ENCODE results near the gene BTBD16.

The BTBD16 gene

DNA sequence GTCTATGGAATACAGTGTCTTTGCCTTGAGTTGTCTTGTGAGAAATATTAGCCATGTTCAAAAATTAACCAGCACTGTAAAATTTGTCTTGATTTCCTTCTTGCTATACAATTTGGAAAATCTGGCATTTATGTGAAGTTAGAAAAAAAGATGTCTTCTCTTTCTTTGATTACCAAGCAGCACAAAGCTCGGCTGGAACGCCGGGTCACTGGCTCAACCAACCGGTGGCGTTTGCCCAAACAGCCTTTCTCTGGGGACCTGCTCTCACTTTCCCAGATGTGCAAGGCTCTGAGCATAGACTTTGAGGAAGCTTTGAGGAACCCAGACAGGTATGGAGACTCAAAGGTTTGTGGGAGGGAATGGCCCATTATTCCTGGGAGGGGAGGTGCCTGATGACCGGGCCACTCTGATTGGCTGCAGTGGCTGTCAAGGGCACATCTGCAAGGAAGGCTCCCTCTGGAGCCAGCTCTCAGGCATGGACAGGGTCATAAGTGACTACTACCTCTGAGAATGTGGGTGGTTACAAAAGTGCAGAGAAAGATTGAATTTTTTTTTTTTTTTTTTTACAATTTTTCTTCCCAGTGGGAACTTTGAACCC lies 5.6 kb downstream of the BTBD16 start:
- no peak for DNase-seq

DNA sequence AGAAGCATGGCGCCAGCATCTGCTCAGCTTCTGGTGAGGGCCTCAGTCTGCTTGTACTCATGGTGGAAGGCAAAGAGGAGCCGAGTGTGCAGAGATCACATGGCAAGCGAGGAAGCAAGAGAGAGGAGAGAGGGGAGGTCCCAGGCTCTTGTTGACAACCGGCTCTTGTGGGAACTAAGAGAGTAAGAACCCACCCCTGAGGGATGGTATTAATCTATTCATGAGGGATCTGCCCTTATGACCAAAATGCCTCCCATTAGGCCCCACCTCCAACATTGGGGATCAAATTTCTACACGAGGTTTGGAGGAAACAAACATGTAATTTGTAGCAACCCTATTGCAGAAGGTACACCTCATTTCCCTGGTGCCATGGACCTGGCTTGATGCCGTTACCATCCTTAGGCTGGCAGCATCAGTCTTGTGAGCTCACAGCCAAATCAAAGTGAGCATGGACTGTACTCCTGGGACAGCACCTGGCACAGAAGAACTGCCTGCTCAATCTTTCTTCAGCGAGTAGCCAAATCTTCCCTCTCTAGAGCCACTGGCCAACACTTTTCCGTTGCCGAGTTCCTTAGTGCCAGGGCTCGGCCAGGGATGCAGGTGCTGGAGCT lies 6.5 kb downstream of the BTBD16 start:
- no peak for DNase-seq

DNA sequence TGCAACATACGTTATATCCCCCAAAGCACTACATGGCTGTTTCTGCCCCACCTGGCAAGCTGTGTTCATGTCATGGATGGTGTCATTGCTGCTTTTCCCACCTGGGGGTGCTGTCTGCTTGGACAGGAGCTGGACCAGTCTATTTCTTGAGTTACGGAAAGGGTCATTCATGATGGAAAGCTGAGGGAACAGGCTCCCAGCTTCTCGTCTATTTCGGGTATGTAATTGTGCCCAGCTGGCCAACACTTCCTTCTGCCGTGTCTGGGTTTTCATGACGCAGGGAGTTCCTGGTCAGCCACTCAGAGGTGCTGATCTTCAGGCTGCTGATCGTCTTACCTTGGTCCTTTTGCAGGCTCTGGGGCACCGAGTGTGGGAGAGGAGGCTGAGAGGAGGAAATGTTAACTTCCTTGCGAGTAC lies 8.6 kb downstream of the BTBD16 start:
- DNase-seq, result no peak

DNA sequence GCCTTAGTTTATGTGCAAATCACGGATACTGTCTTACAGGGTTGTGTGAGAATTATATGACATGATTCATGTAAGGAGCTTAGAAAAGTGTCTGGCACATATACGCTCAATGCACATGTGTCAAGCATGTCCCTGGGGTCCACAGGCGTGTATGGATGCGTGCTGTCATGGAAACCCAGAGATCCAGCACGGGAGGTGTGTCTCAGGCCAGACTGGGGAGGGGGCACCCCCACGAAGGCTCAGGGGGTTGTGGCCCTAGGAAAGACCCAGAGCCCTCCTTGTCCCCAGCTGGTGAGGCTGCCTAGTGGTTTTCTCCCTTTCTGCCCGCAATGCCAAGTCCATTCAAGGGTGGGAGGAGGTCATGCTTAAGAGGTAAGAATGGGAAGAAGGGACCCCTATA lies 9.1 kb downstream of the BTBD16 start:
- no peak for DNase-seq

DNA sequence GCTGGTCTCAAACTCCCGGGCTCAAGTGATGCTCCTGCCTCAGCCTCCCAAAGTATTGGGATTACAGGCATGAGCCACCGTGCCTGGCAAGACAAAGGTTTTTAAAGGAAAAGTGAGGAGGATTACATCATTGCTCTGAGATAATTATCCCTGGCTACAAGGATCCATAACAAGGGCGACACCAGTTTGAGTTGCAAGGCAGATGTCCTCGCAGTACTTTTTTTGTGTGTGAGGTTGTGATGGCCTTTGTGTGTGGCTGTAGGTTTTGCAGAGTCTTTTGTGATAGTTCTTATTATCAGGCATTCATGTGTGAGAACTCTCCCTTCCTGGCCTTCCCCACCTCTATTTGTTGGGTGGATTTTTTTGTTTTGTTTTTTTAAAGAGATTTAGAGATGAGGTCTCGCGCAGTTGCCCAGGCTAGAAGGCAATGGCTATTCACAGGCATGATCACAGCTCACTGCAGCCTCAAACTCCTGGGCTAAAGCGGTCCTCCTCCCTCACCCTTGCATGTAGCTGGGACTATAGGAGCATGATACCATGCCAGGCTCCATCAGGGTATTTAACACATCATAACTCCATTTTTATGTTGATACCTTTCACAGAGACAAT lies 10.0 kb downstream of the BTBD16 start:
- DNase-seq, result no peak

DNA sequence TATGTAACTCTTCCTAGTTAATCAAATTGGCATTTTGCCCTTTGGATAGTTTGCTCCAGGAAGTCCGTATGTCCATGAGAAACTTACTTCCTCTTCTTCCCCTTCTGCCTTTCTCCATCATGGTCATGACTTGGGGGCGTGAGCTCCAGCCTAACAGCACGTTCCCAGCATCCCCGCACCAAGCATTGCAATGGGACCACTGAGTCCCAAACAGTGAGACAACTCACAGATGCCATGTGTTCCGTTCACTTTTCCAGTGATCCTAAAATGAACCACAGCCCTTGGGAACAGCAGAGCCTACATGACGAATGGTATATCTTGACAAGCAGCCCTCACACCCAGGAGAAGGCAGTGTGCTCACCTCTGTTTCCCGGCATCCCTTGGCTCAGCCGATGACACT lies 10.7 kb downstream of the BTBD16 start:
- no peak for DNase-seq

DNA sequence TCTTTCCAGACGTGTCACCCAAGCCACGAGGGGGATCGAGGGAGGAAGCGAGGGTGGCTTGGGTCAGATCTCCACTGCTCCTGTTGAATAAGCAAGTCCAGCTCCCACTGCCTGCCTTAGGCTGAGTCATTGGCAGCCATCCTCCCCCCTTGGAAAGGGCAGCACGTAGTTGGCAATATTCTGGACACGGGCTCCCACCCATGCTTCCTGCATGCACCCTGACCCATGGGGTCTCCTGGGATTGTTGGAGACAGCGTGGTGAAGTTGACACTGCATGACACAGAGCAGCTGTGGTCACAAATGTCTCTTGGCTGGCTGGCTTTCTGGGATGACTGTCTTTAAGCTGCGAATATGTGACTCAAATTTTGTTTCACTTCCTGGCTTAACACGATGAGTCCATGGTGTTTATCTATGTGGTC lies 11.2 kb downstream of the BTBD16 start:
- DNase-seq, result no peak

DNA sequence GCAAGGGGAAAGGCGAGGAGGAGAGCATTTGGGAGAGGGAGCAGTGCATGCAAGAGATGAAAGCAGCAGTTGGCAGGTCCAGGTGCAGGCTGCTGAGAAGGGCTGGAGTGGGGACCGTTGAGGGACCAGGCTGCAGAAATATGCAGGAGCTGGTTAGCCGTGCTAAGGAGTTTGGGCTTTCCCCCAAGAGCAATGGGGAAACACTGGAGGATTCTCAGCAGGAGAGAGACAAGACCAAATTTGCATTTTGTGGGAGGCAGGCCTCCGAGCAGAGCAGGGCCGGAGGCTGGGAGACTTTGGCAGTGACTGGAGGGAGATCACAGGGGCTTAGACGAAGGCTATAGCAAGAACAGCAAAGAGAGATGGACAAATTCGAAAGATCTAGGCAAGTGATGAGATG lies 11.8 kb downstream of the BTBD16 start:
- no peak for DNase-seq

DNA sequence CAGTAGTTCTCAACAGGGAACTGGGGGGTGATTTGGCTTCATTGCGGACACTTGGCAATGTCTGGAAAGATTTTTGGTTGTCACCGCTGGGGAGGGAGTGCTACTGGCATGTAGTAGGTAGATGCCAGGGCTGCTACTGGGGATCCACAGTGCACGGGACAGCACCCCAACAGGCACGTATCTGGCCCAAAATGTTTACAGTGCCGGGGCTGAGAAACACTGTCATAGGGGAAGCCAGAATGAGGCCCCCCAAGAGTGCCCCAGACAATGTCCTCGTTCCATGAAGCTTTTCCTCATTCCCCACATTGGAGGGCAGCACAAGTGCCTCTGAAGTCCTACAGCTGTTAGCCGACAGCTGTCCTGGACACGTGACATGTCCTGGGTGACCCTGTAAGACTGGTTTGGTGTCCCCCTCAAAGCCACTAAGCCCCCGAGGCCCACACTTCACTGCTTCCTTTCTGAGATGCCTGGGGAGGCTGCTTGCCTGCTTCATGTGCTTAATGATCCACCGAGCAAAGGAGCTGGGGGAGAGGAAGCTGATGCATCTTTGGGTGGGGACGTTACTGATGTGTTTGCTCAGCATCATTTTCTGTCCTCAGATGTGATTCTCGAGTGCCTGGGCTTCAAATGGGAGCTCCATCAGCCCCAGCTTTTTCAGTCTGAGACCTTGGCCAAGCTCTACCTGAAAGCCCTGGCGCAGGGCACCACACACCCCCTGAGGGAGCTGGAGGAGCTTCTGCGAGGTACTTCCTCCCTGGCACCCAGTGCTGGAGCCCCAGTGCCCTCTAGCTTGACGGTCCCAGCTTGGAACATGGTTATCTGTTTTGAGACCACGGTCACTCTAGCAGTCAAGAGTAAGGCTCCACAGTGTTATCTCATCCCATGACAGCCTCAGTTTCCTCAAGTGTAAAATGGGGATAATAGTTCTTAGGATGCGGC lies 14.7 kb downstream of the BTBD16 start:
- no peak for DNase-seq

DNA sequence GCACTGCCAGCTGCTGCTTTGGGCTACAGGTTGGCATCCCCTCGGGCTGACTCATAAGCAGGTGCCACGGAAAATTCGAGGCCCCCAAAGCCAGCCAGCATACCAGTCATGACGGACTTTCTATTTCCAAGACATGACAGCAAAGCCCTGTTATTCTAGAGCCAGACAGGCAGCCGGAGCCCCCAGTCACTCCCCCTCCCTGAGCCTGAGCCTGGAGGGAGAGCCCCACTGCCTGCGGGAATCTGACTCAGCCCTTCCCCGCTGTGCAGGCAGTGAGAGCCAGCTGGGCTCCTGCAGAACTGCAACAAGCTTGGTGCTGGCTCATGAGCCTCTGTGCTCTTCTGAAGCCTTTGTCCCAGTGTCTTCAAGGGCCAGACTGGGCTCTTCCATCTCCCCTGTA lies 15.8 kb downstream of the BTBD16 start:
- DNase-seq, result no peak

DNA sequence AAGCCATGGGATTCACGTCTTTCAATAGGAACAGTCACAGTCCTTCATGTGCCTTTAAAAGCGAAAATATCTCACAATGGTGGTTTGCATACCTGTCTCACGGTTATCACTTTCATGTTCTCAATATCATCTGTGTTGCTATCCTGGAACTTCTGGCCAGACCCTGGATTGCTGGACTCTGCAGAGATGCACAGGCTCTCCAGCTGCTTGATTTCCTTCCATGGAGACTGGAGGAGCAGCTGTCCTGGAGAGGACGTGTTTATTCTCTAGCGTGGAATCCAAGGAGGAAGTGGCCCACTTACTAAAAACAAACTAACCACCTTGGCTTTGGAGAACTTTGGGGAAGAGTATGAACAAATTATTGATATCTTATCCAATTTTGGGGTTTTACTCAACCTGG lies 16.5 kb downstream of the BTBD16 start:
- no peak for DNase-seq

DNA sequence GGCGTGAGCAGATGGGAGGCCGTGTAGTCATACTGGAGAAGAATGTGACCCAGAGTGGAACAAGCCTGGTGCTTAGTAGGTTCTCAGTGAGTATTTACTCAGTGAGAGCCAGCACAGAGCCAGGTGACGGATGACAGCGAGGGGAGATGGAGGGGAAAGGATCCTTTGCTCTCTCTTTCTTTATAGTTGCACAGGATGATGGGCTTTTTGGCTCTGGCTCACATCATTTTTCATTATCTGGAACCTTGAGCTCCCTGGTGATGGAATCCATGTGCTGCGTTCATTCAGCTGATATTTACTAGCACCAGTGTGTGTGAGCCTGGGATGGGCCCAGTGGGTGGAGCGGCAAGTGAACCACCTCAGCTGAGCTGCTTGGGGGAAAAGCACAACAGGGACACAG lies 17.2 kb downstream of the BTBD16 start:
- DNase-seq, result no peak

DNA sequence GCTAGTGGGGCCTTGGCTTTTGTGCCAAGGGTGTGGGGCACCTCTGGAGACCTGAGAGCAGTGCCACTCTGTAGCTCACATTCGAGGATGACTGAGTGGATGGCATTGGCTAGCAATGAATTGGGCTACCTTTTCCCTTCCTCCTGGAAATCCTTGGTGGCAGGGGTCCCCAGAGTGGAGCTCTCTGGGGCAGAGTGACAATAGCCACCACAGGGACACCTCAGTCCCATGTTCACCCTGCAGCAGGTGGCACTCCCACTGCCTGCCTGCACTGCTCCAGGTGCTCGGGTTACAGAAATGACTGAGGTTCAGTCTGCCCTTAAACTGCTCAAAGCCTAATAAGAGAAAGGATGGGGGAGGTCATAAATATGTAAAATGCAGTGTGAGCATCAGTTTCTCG lies 17.8 kb downstream of the BTBD16 start:
- DNase-seq, result no peak

DNA sequence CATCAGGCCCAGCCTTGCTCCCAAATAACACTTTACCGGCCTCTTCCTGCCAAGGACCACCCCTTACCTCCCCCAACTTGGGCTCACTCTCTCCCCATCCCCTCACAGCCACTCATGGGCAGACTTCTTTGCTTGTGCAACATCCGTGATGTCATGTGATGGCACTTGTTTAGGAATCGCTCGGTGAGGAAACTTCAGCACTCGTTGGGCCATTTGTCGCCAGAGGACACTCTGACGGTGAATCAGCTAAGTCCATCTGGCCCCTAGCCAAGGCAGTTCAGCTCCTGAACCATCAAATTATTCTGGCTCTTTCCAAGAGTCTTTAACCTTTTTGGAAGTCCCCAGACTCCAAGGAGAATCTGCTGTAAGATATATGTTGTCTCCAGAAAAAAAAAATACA lies 19.2 kb downstream of the BTBD16 start:
- DNase-seq, result no peak

DNA sequence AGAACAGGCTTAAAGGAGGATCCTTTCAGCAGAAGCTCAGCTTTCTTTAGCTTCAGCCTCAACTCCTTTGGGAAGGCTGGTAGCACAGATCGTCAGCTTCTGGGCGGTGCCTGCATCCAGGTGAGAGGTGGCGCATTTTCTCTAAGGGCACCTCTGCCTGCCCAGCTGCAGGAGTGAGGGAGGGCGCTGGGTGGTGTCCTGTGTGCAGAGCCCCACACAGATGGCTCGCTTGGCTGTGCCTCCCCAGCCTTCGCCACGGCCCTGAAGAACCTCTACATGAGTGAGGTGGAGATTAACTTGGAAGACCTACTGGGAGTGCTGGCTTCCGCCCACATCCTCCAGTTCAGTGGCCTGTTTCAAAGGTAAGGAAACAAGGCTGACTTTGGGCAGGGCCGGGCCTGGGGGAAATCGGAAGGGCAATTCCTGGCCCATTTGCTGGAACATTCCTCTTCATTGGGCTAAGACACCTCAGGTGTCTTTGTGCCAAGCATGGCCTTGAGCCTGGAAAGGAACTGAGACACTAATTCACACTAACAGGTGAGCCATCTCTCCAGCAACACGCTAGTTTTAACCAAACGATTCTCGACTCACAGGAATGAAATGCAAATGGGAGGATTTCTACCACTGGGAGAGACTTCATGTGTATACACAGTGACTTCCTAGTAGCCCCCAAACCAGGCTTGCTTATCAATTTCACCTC lies 19.9 kb downstream of the BTBD16 start:
- DNase-seq, result no peak

DNA sequence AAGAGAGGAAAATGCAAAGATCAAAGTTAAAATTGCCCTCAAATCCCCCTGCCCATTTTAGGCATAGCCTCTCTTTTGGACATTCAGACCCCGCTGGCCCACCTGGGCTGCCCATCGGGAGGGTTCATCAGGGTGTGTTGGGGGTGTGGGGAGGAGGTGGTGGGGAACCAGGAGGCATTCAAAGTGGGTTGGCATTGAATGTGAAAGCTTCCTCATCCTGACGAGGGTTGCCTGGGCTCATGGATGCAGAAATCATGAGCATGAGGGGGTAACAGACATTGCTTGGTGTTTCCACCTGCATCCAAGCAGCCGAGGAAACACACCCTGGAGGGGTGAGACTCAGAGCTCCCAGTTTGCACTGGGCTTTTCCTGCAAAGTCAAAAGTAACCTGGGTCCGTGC lies 20.6 kb downstream of the BTBD16 start:
- no peak for DNase-seq

DNA sequence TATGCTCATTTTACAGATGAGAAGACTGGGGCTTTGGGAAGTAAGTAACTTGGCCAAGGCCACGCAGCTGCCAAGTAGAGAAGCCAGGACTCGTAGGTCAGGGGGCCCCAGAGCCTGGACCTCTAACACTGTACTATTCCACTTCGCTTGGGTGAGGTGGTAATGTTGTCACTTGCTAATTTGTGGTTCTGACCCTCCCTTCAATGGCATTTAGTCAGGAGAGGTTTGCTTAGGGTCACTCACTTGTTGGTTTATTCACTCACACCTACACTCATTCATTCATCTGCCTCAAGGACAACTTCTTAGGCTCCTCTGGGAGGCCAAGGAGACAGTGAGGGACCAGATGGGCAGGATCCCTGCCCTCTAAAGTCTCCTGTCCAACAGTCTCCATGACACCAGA lies 21.3 kb downstream of the BTBD16 start:
- DNase-seq, result no peak

DNA sequence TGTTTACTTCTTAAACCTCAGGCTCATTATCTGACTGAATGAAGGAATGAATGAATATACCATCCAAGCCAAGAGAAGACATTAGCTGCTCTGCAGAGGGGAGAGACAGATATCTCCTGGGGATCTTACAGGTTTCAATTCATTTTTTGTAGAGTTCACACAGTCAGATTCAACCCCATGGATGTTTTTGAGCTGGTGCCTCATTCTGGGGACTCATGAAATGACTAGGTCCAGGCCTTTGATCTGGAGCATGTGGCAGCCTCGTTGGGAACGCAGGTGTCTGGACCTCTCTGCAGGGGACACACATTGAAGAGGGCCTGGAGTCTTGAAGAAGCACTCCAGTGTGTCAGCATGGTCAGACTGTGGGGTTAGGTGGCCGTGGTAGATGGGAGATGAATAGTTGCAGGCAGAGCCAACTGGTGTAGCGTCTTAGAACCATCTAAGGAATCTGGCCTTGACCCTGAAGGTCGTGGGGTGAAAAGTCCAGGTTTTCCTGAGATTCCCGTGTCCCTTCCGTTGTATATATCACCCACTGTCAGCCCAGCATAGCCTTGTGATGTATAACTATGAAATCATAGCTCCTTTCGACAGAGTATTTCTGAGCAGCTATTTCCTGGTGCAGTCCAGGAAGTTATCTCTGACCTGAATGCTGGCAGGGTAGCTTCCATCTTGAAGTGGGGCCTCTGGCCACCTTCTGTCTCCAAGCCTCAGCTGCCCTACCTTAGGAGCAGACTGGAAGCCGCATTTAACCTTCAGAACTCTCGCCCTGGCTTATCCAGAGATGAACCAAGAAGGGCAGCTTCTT lies 22.3 kb downstream of the BTBD16 start:
- DNase-seq, result no peak

DNA sequence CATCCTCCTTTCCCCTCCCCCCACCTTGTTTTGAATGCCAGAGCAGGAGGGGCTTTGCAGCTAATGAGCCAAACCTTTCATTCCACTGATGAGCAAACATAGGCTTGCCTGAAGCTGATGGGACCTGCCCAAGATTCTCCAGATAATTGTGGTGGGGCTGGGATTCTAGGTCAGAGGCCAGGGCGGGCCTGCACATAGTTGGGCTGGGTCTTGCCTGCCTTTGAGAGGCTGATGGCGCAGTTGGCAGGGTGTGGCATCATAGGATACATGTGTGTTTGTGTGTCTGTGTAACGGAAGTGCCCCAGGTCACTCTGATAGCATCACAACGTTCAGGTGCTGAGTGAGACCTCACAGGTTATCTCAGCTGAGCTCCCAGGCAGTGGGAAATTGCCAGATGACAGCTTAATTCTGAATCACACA lies 22.9 kb downstream of the BTBD16 start:
- no peak for DNase-seq

DNA sequence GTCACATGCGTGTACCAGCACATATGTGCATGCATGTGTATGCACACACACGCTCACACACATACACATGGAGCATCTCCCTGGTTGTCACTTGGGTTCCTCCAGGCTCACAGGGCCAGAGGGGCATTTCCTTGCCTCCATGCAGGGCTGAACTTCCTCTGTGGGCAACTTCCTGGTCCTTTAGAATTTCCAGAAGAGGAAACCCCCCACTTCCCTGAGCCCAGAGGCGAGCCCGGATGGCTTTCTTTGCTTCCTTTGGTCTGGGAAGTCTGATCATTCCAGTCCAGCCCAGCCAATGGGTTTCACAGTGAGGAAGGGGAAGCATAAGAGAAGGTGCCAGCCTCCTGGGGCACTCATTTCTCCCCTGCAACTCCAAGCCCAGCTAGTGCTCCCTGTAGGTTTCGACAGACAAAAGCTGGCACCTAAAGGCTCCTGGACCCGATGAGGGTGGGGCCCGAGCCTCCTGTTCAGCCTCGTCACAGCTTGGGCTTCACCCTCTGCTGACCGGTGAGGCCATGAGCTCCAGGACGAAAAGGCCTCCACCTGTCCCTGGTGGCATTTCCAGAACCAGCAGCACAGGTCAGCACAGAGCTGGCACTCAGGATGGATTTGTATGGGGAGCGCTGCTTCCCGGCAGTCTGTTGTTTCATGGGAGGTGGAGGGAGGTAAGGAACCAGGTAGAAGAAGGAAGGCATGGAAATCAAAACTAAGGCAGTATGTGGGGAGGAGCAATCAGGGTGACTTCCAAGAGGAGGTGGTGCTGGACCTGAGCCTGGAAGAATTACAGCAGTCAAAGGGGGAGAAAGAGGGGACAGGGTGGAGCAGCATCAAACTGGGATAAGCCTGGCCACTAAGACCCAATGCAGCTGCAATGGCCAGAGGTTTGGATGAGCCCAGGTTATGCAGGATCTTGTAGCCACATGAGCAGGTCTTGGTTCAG lies 23.7 kb downstream of the BTBD16 start:
- no peak for DNase-seq

DNA sequence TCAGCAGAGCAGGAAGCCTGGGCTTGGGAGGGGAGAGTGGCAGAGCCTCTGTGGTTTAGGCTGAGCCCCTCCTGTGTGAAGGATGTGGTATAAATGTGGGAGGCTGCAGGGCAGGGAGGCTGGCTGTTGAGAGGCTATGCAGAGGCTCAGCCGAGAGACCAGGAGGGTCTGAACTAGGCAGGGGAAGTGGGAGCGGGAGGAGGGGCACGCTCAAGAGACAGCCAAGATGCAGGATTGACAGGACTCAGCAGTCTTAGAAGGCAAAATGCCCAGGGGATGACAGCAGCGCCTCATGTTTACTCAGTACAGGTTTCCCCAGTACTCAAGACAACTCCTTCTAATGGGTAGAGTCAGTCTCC lies 24.3 kb downstream of the BTBD16 start:
- DNase-seq, result no peak
